A549 (cell line): ENCODE data around the gene ADAMTS16. TPM values are rescaled to one million over a fixed set of nuclear protein-coding genes. Genes with fewer than 3 reads are reported as not detected.

ENCODE experiments used
- ATAC-seq, 2 experiments: fragments of 200-7000 bp in 1 of 2; fragments of >200 bp in 1 of 2; cut with Nextera tagmentation in 1 of 2; cut with Tn5 transposase in 1 of 2; 3 replicates each; pipeline versions ENCODE4 v1.8.0 to v1.9.1; 2018 to 2020; ENCODE audit warnings: mild to moderate bottlenecking in 1 of 2, moderate library complexity in 1 of 2
- CTCF ChIA-PET: fragments of 300-600 bp; sonication (Branson Sonifier 250); formaldehyde crosslinking; extraction: SDS; loops from one replicate; lab custom pipeline; 2021; ENCODE audit warnings: antibody characterized with exemption, inconsistent platforms; lab: Yijun Ruan, JAX
- POLR2A ChIA-PET: fragments of 350-600 bp; formaldehyde crosslinking; extraction: SDS; loops from one replicate; lab custom pipeline; 2021; ENCODE audit warnings: antibody characterized with exemption, inconsistent platforms; lab: Yijun Ruan, JAX
- DNase-seq, 2 experiments: peaks; one replicate each; pipeline versions ENCODE4 v3.0.0 to v3.0.0-alpha.2; 2011 to 2016; ENCODE audit warnings: low read depth in 1 of 2, low spot score in 1 of 2
- FAIRE-seq: peaks from 2 replicates; lab custom pipeline; 2011; peaks lifted over from hg19 to GRCh38; lab: Jason Lieb, UNC
- H3K27ac ChIP-seq, 2 experiments: fragments of >200 bp; sonication (Bioruptor Twin); formaldehyde crosslinking; 3 replicates each; pipeline ENCODE4 v1.5.1; 2016 to 2017
- H3K4me1 ChIP-seq: fragments of >200 bp; sonication (Bioruptor Twin); formaldehyde crosslinking; 3 replicates; pipeline ENCODE4 v1.6.1; 2016
- H3K4me2 ChIP-seq: fragments of >200 bp; sonication (Bioruptor Twin); formaldehyde crosslinking; 3 replicates; pipeline ENCODE4 v1.6.1; 2016
- H3K4me3 ChIP-seq: fragments of >200 bp; sonication (Bioruptor Twin); formaldehyde crosslinking; 3 replicates; pipeline ENCODE4 v1.5.1; 2016
- H3K9me3 ChIP-seq: fragments of >200 bp; sonication (Bioruptor Twin); formaldehyde crosslinking; 3 replicates; pipeline ENCODE4 v1.6.1; 2016
- BCL3 ChIP-seq: fragments of >200 bp; sonication (Bioruptor Twin); formaldehyde crosslinking; IDR thresholded peaks from 3 replicates; pipeline ENCODE4 v1.6.1; 2016
- CHD2 ChIP-seq: fragments of 150-350 bp; IDR thresholded peaks from 2 replicates; pipeline ENCODE4 v1.6.1; 2014; ENCODE audit warnings: low read length; ENCODE audit not compliant: partially characterized antibody
- E2F6 ChIP-seq: IDR thresholded peaks from 2 replicates; pipeline ENCODE4 v1.6.1; 2012; ENCODE audit warnings: low read depth, borderline replicate concordance
- FOSB ChIP-seq: fragments of 250-450 bp; sonication (Bioruptor Pico); IDR thresholded peaks from 2 replicates; pipeline ENCODE4 v1.5.0; 2020; ENCODE audit warnings: mild to moderate bottlenecking, moderate library complexity
- FOXS1 ChIP-seq: fragments of 250-450 bp; sonication (Bioruptor Pico); IDR thresholded peaks from 2 replicates; pipeline ENCODE4 v1.5.0; 2020; ENCODE audit warnings: mild to moderate bottlenecking, moderate library complexity
- HMGXB4 ChIP-seq: fragments of 250-450 bp; sonication (Bioruptor Pico); IDR thresholded peaks from 2 replicates; pipeline ENCODE4 v1.5.0; 2021; ENCODE audit warnings: mild to moderate bottlenecking, moderate library complexity, borderline replicate concordance
- HOXB13 ChIP-seq: fragments of 250-450 bp; sonication (Bioruptor Pico); IDR thresholded peaks from 2 replicates; pipeline ENCODE4 v1.5.0; 2020; ENCODE audit warnings: low read depth, mild to moderate bottlenecking, moderate library complexity
- JUNB ChIP-seq: fragments of >200 bp; sonication (Bioruptor Twin); formaldehyde crosslinking; IDR thresholded peaks from 2 replicates; pipeline ENCODE4 v1.6.1; 2016
- PHF8 ChIP-seq: fragments of 200-600 bp; sonication (generic); IDR thresholded peaks from 2 replicates; pipeline ENCODE4 v1.6.1; 2016; ENCODE audit warnings: low read depth, mild to moderate bottlenecking, antibody characterized with exemption, moderate library complexity, borderline replicate concordance
- POLR2A ChIP-seq: IDR thresholded peaks from 2 replicates; pipeline ENCODE4 v1.6.1; 2012; ENCODE audit warnings: mild to moderate bottlenecking, low read length
- POLR2AphosphoS2 ChIP-seq: conservative IDR thresholded peaks from 2 replicates; pipeline ENCODE4 v1.6.1; 2012; ENCODE audit warnings: low read length, improper control_type of control experiment, inconsistent platforms
- RCOR1 ChIP-seq: fragments of 150-350 bp; IDR thresholded peaks from 2 replicates; pipeline ENCODE4 v1.6.1; 2014; ENCODE audit warnings: antibody characterized with exemption, low read length, low read depth
- RFX5 ChIP-seq: fragments of 450-650 bp; IDR thresholded peaks from 2 replicates; pipeline ENCODE4 v1.7.1; 2014; ENCODE audit warnings: antibody characterized with exemption, mild to moderate bottlenecking, moderate library complexity
- SREBF2 ChIP-seq: fragments of 450-650 bp; IDR thresholded peaks from 2 replicates; pipeline ENCODE4 v1.6.1; 2014; ENCODE audit warnings: mild to moderate bottlenecking, moderate library complexity
- TFCP2L1 ChIP-seq: fragments of 250-450 bp; sonication (Bioruptor Pico); IDR thresholded peaks from 2 replicates; pipeline ENCODE4 v1.5.0; 2021; ENCODE audit warnings: mild to moderate bottlenecking
- TP53 ChIP-seq: fragments of 250-450 bp; sonication (Bioruptor Pico); IDR thresholded peaks from 2 replicates; pipeline ENCODE4 v1.5.0; 2021; ENCODE audit warnings: mild to moderate bottlenecking, moderate library complexity
- USF2 ChIP-seq: fragments of 450-650 bp; IDR thresholded peaks from 2 replicates; pipeline ENCODE4 v1.6.1; 2014; ENCODE audit warnings: antibody characterized with exemption
- ZC3H11A ChIP-seq: fragments of 450-650 bp; IDR thresholded peaks from 2 replicates; pipeline ENCODE4 v1.6.1; 2014; ENCODE audit warnings: antibody characterized with exemption, mild to moderate bottlenecking
- ZFP36 ChIP-seq: fragments of 450-650 bp; IDR thresholded peaks from 2 replicates; pipeline ENCODE4 v1.6.1; 2014; ENCODE audit warnings: borderline replicate concordance; ENCODE audit not compliant: partially characterized antibody
- ZSCAN20 ChIP-seq: fragments of 250-450 bp; sonication (Bioruptor Pico); IDR thresholded peaks from 2 replicates; pipeline ENCODE4 v1.8.0; 2022; ENCODE audit warnings: mild to moderate bottlenecking, moderate library complexity
- WGBS: methylation state at CpG from one replicate; pipeline ENCODE4 v1.1.6; 2017; ENCODE audit errors: missing lambda C conversion rate; 5-methylcytosine and 5-hydroxymethylcytosine counted together
- polyA plus RNA-seq, 4 experiments: library from polyadenylated mRNA; depleted of rRNA in 3 of 4; stranded (reverse); fragments of >200 nt; fragmentation: RNase III in 1 of 4; extraction: RNeasy Plus Mini Kit Qiagen cat#74134 plus additional on column Dnase treatment in 1 of 4; gene quantifications; 2 replicates in 3 of 4; 3 replicates in 1 of 4; pipeline ENCODE4 v1.2.3, GENCODE V29; 2011 to 2017

The ADAMTS16 gene
- polyA plus RNA-seq, 2 of the 4 experiments (the other 2 are of a cell fraction), result 0.71 to 1.0 TPM

GRCh38 chr5:5182508-5183188 lies 42.5 kb downstream of the ADAMTS16 start:
- no peak for FAIRE-seq

GRCh38 chr5:5183189-5183699 lies 43.1 kb downstream of the ADAMTS16 start:
- no peak for FAIRE-seq
- no peak for DNase-seq
- TF ChIP-seq FOXS1 (CRISPR knock-in tag) (no peak), SREBF2 (no peak), PHF8 (no peak), TP53 (CRISPR knock-in tag) (no peak), ZFP36 (no peak), FOSB (CRISPR knock-in tag) (no peak), POLR2A (no peak), CHD2 (no peak), HOXB13 (CRISPR knock-in tag) (no peak)
- TF ChIP-seq, all 56 proteins: peak for 0
- H3K27ac ChIP-seq, result no peak overlapping the region
- ChIA-PET CTCF (no interaction called here), POLR2A (no interaction called here)
- no peak for ATAC-seq
- H3K9me3 ChIP-seq, result no peaks in the 10 kb centered on the region
- WGBS, result 78% methylated on average over 16 of the region's 16 CpGs
- H3K4me3 ChIP-seq, result no peak overlapping the region
- peaks cover 12% of the 10 kb centered on the region for H3K4me1 ChIP-seq
- H3K4me2 ChIP-seq, result no peak overlapping the region

More at GRCh38 chr5:5182508-5183188, 42.5 kb downstream of the ADAMTS16 start:
- Histone ChIP-seq H3K4me2 (no peak overlapping the region), H3K27ac (no peak overlapping the region)
- POLR2A ChIA-PET, result no interaction called here
- TF ChIP-seq TFCP2L1 (CRISPR knock-in tag) (no peak), HMGXB4 (CRISPR knock-in tag) (no peak), ZC3H11A (no peak), BCL3 (no peak), ZSCAN20 (CRISPR knock-in tag) (no peak), USF2 (no peak), FOXS1 (CRISPR knock-in tag) (no peak)
- TF ChIP-seq, all 56 proteins: peak for 0
- DNase-seq (no peak), ATAC-seq (no peak)
- no peak overlapping the region for H3K4me3 ChIP-seq
- peaks cover 16% of the 10 kb centered on the region for H3K4me1 ChIP-seq
- no peaks in the 10 kb centered on the region for H3K9me3 ChIP-seq
- WGBS, result 62% methylated on average over 5 of the region's 5 CpGs
- CTCF ChIA-PET, result no interaction called here

GRCh38 chr5:5183933-5184332 lies 43.8 kb downstream of the ADAMTS16 start:
- Histone ChIP-seq H3K4me2 (no peak overlapping the region), H3K27ac (no peak overlapping the region), H3K4me1 (peaks cover 12% of the 10 kb centered on the region), H3K9me3 (no peaks in the 10 kb centered on the region), H3K4me3 (no peak overlapping the region)
- 59% methylated on average over 10 of the region's 10 CpGs for WGBS
- ATAC-seq (no peak), FAIRE-seq (no peak), DNase-seq (no peak)
- ChIA-PET POLR2A (no interaction called here), CTCF (interaction anchor here (1.4 kb wide), 1 partner anchor 304 kb away, joined by 4 read pairs; no protein-coding TSS in a partner anchor)
- TF ChIP-seq RCOR1 (no peak), RFX5 (no peak), JUNB (no peak), E2F6 (no peak), POLR2AphosphoS2 (no peak)
